GM19438 (cell line): ENCODE results near the gene ITPR1.
A peak's percentile ranks its signal among the peaks of the same experiment; 100 is the strongest.

Experiments
- ATAC-seq: cut with Tn5 transposase; IDR thresholded peaks from one replicate; pipeline ENCODE4 v1.9.1; 2021; ENCODE audit warnings: low read depth; ENCODE audit not compliant: unreplicated experiment

ITPR1 gene

GRCh38 chr3:4856564-4856963 lies 363.4 kb downstream of the ITPR1 start:
- no peak for ATAC-seq

DNA sequence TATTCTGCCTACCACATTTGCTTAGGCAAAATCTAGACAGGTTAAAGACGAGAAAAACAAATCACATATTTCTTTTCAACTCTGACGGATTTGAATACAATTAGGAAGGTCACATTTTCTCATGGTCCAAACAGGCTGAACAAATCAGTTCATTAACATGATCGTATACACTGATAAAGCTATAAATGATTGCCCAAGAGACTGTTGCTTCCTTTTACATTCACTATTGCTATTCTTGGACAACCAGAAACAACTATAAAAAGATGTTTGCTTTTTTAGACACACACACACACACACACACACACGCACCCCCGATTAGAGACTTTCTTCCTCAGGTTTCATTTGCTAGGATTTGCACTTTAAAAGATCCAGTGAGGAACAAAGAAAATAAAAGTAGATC lies 363.8 kb downstream of the ITPR1 start:
- no peak for ATAC-seq

DNA sequence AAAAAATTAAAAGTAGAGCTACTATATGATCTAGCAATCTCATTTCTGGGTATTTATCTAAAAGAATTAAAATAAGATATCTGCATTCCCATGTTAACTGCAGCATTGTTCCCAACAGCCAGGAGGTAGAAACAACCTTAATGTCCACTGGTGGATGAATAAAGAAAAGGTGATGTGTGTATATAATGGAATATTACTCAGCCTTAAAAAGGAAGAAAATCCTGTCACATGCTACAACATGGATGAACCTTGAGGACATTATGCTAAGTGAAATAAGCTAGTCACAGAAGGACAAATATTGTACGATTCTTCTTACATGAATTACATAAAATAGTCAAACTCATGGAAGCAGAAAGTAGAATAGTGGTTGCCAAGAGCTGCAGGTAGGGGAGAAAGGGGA lies 366.6 kb downstream of the ITPR1 start:
- ATAC-seq: no peak

GRCh38 chr3:4862973-4863372 lies 369.8 kb downstream of the ITPR1 start:
- no peak for ATAC-seq

- ATAC-seq: no peak
These were observed 371.4 kb downstream of the ITPR1 start for GRCh38 chr3:4864503-4864902.

GRCh38 chr3:4865714-4866113 lies 372.6 kb downstream of the ITPR1 start:
- no peak for ATAC-seq

DNA sequence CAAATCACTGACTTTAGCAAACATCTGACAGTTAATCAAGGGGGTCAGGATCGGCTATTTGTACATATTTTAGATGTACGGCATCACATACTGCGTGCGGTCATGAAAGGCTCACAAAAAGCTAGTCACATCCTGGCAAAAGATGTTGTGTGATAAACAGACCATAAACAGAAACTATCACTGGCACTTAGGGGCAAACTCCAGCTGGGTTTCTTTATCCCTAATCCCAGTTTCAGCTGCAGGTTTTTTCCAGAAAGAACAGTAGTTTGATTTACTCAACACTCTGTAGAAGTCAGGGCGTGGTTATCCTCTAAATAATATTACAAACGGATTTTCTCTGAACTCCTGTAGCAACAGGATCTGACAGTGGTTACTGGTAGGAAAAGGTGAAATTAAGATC lies 373.7 kb downstream of the ITPR1 start:
- no peak for ATAC-seq

DNA sequence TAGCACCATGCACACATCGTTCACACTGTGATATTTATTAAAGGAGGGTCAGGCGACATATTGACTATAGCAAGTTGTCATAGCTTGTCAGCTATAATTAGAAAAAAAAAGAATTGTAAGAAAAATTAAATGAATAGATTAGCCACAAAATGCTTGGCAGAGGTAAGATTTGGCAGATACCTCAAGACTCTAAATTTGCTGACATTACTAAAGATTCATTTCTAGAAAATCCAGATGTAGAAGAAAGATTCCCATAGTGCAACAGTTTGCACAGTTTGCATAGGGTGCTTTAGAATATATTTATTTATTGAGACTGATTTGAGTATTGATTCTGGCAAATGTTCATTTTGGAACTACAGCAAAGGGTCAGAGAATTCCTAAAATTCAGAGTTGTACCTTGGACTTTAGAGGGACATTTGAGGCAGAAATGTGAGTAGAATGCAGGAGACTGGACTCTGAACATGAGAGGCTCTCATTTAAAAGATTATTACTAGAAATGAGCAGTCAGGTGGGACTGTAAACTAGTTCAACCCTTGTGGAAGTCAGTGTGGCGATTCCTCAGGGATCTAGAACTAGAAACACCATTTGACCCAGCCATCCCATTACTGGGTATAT lies 384.1 kb downstream of the ITPR1 start:
- ATAC-seq: no peak

- no peak for ATAC-seq
These were observed 387.7 kb downstream of the ITPR1 start for GRCh38 chr3:4880850-4881249.

DNA sequence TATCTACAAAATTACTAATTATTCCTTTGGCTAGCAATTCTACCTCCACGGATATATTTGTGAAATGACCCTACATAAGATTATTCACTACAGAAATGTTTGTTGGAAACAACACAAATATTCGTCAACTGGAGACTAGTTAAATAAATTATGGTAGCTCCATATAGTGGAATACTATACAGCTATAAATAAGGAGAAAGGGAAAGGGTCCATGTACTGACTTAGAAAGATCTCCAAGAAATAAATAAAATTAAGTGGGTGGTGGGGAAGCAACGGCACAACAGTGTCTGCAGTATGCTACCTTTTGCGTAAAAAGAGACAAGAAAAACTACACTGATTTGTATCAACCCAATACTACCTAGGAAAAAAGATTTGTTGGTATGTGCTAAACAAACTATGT lies 389.4 kb downstream of the ITPR1 start:
- ATAC-seq: no peak

- ATAC-seq: no peak
These were observed 389.9 kb downstream of the ITPR1 start for GRCh38 chr3:4883011-4883410.

DNA sequence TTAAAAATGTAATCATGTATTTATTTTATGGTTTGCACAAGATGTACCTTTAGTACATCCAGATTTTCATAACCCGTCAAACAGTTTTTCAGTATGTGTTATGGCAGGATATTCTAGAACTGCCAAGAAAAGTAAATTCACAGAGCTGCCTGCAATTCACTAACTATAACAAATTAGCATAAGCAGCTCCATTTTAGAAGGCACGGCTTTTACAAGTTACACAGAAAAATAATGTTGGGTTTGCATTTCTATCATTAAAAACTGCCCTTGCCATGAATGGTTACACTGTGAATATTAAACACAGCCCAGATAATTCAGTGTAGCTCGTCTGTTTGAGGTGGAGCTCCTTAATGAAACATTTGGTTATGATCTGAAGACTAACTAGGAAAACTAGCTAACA lies 391.7 kb downstream of the ITPR1 start:
- no peak for ATAC-seq

GRCh38 chr3:4885316-4885715 lies 392.2 kb downstream of the ITPR1 start:
- ATAC-seq: no peak

GRCh38 chr3:4886448-4886847 lies 393.3 kb downstream of the ITPR1 start:
- no peak for ATAC-seq

DNA sequence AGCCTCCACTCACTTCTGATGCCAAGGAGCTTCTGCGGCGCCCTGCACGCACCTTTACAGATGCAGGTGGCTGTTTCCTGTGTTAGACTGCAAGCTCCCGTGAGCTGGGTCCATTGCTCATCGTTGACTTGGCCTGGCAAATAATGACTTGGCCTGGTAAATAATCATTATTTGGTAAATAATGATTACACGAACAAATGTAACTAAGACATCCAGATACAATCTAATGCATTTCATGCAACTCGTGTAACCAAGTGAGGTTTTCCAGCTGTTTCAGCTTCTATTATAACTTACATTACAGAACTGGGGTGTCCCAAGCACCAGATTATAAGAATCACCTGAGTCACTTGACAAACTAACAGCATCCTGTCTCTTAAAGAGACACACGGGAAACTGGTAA lies 394.0 kb downstream of the ITPR1 start:
- ATAC-seq: no peak

DNA sequence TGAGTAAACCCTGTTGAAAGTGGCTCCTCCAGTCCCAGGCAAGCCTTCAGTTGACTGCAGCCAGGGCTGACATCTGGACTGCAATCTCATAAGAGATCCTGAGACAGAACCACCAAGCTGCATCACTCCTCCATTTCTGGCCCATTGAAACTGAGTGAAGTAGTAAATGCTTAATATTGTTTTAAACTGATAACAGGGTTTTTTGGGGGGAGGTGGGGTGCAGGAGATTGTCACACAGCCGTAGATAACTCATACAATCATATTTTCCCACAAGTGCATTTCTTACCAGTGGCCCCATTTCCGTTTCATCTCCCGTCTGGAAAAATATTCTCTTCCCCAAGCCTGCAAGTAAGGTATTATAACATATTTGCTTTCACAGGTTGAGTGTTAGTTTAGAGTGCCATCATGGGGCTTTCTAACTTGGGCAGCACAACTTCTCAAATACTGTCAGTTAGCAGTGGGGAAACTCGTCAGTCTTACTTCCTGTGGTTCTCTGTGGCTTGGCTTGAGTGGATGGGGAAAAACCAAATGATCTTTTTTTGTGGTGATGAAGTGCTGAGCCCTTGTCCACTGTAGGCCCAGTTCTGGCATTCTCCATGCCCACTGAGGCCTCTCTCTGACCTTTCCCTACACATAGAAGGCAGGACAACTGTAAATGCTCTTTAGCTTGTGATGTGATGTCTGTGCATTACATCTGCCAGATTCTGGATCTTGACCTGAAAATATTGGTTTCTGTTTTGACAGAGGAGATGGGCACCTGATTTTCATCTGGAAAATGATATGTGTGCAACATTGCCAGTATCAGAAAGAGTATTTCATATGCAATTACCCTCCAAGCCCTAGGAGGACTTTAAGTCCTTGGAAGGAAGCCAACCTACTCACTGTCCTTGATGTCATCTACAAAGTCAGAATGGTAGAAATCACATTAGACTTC lies 396.0 kb downstream of the ITPR1 start:
- peak; percentile 80 for ATAC-seq

- ATAC-seq: no peak
These were observed 396.7 kb downstream of the ITPR1 start for GRCh38 chr3:4889896-4890295.

DNA sequence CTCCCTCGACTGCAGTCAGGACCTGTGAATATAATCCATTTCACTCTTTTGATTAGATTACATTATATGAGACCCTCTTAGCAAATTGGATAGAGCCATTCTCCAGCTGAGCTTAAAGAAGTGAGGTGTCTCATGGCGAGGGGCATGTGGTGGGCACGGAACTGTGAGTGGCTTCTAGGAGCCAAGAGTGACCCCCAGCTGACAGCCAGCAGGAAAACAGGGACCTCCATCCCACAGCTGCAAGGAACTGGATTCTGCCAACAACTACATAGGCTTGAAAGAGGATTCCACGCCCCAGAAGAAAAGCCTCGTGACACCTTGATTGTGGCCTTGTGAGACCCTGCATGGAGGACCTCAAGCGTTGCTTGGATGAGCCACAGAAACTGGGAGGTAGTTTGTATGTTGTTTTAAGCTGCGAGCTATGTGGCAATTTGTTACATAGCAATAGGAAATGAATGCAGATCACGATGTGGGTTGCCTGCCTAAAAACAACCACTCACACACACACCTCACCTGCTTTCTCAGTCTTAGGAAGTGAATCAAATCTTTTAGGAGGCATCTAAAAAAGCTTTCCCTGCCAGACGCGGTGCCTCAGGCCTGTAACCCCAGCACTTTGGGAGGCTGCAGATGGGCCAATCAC lies 401.9 kb downstream of the ITPR1 start:
- ATAC-seq: no peak

- ATAC-seq: no peak
These were observed 402.7 kb downstream of the ITPR1 start for GRCh38 chr3:4895838-4896237.
